ENCODE measurements around the gene EXOC3. TPM values are rescaled to one million over a fixed set of nuclear protein-coding genes. Genes with fewer than 3 reads are reported as not detected.

EXOC3 gene
- total RNA-seq, 1 experiment from 2014 or later: 52.4 TPM

- no TSS peak for BruUV-seq (replicated peaks)
- ChIA-PET POLR2A (no interaction called here), RAD21 (ENCODE audit: low non-redundant PET in 1 of 2, low total read pairs in 2 of 2, uncharacterized antibody in 2 of 2, unreplicated experiment in 2 of 2) (no interaction called here), CTCF (no interaction called here)
- Histone ChIP-seq H3K36me3 (ENCODE audit: control insufficient read depth in 1 of 2, insufficient read depth in 2 of 2, low read length in 2 of 2) (no peaks in the 10 kb centered on the region), H3K9me3 (ENCODE audit: control insufficient read depth in 1 of 2, insufficient read depth in 1 of 2, low read depth in 1 of 2, low read length in 2 of 2) (no peaks in the 10 kb centered on the region), H3K27ac (ENCODE audit: low read depth, low read length) (no peak overlapping the region), H3K9ac (ENCODE audit: low read length) (peak overlapping the region; percentile 36; the same call in 1 of the 2 replicates), H3K27me3 (ENCODE audit: insufficient read depth, low read length) (no peaks in the 10 kb centered on the region), H3K79me2 (ENCODE audit: insufficient read depth, low read length) (no peaks in the 10 kb centered on the region), H4K20me1 (ENCODE audit: insufficient read depth) (no peaks in the 10 kb centered on the region), H3K4me2 (ENCODE audit: low read length) (peak overlapping the region; percentile 40), H3K4me1 (ENCODE audit: control insufficient read depth in 1 of 2, insufficient read depth in 2 of 2, low read length in 2 of 2) (peaks cover 14 to 69% of the 10 kb centered on the region in 2 experiments), H2AFZ (ENCODE audit: low read depth, low read length, poor library complexity, severe bottlenecking) (no peak overlapping the region), H3K4me3 (replicated peaks in 1 of 2; ENCODE audit: low read depth in 1 of 2, low read length in 2 of 2) (no peak overlapping the region), H3K9me2 (ENCODE audit: insufficient read depth) (no peaks in the 10 kb centered on the region)
- DNase-seq (ENCODE audit: low read depth, low spot score) (no peak), ATAC-seq (no peak)
- no peak for TF ChIP-seq ZNF274 (IDR thresholded peaks at IDR 0.05; ENCODE audit: low read depth, low read length)
- no peak for TF ChIP-seq SRF (IDR thresholded peaks at IDR 0.05; ENCODE audit: low read depth)
- TF ChIP-seq REST (IDR thresholded peaks at IDR 0.05; ENCODE audit: low read depth): no peak
- TF ChIP-seq EGR1 (IDR thresholded peaks at IDR 0.05; ENCODE audit: low read depth): no peak
- TF ChIP-seq MAX (IDR thresholded peaks at IDR 0.05): no peak
- no peak for TF ChIP-seq ATF3 (IDR thresholded peaks at IDR 0.05)
- TF ChIP-seq ZBTB33 (IDR thresholded peaks at IDR 0.05; ENCODE audit: extremely low read depth, insufficient replicate concordance, low read length): no peak
- intact Hi-C loops (cut with micrococcal nuclease): no loop called here
These were observed 48.3 kb upstream of the EXOC3 start for GRCh38 chr5:394671-395155.
